Effector memory CD8-positive, alpha-beta T cell (primary cell): ENCODE data around the gene OR6B1.
"Not testable (repeated sequence)": the region's sequence is repeated elsewhere in the genome, so short reads cannot be mapped to it uniquely, and the experiment has no call there.

ENCODE experiments used
- ATAC-seq: fragments of 150-1000 bp; cut with Tn5 transposase; replicated peaks from 2 replicates; pipeline ENCODE4 v1.10.0; 2021; ENCODE audit warnings: mild to moderate bottlenecking, moderate library complexity
- DNase-seq, 3 experiments: peaks; one replicate each; pipeline ENCODE4 v3.0.0; 2021
- H3K27ac Mint-ChIP-seq, 2 donors: one replicate each; pipeline ENCODE4 v1.8.0; 2022; ENCODE audit warnings: mild to moderate bottlenecking in 2 of 2, mixed read lengths in 2 of 2, moderate library complexity in 2 of 2
- H3K27me3 Mint-ChIP-seq, 2 donors: one replicate each; pipeline ENCODE4 v1.8.0; 2022; ENCODE audit warnings: mixed read lengths in 2 of 2
- H3K36me3 Mint-ChIP-seq: one replicate; pipeline ENCODE4 v1.8.0; 2022; ENCODE audit warnings: mild to moderate bottlenecking, moderate library complexity, mixed read lengths; ENCODE audit not compliant: insufficient read depth
- H3K4me1 Mint-ChIP-seq, 2 donors: one replicate each; pipeline ENCODE4 v1.8.0; 2022; ENCODE audit warnings: low read depth in 2 of 2, mixed read lengths in 2 of 2
- H3K4me3 Mint-ChIP-seq, 2 donors: one replicate each; pipeline ENCODE4 v1.8.0; 2022; ENCODE audit warnings: mild to moderate bottlenecking in 2 of 2, mixed read lengths in 2 of 2, moderate library complexity in 2 of 2
- H3K9me3 Mint-ChIP-seq, 2 donors: one replicate each; pipeline ENCODE4 v1.8.0; 2022; ENCODE audit warnings: mixed read lengths in 2 of 2

Gene OR6B1

DNA sequence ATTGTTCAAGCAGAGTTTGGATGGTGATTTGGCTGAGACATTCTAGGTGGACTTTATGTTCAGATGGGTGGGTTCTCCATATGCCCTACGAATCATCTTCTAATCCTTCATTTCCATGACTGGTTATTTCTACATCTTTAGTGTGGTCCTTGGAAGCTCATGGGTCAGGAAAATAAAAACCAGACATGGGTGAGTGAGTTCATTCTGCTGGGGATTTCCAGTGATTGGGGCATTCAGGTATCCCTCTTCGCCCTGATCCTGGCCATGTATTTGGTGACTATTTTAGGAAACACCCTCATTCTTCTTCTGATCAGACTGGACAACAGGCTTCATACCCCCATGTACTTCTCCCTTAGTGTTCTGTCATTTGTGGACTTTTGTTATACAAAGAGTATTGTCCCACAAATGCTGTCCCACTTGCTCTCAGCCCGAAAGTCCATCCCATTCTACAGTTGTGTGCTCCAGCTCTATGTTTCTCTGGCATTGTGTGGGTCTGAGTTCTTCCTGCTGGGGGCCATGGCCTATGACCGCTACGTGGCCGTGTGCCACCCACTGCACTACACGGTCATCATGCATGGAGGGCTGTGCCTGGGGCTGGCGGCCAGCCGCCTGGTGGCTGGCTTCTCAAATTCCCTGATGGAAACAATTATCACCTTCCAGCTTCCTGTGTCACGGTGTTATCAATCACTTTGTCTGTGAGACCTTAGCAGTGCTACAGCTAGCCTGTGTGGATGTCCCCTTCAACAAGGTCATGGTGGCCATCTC lies 19.2 kb upstream of the OR6B1 start:
- no peaks in the 10 kb centered on the region for H3K9me3 Mint-ChIP-seq
- no peak overlapping the region for H3K4me3 Mint-ChIP-seq
- H3K36me3 Mint-ChIP-seq, result no peaks in the 10 kb centered on the region
- H3K4me1 Mint-ChIP-seq, result no peaks in the 10 kb centered on the region
- DNase-seq (no peak), ATAC-seq (no peak)
- no peak overlapping the region for H3K27ac Mint-ChIP-seq
- peaks cover 8 to 12% of the 10 kb centered on the region in 2 donors for H3K27me3 Mint-ChIP-seq

DNA sequence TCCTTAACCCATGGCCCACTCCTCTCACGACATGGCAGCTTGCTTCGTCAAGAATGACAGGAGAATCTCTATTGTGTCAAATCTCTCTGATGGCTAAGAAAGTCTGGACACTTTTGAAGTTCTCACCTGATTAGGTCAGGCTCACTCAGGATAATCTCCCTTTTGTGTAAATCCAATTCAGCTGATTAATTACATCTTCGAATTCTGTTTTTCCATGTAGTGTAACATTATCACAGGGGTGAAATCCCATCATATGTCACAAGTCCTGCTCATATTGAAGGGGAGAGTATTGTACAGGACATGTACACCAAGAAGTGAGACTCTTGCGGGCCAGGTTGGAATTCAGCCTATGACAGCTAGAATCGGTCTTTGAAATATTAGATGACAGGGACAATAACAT lies 16.2 kb upstream of the OR6B1 start:
- Mint-ChIP-seq H3K27ac (no peak overlapping the region), H3K9me3 (no peaks in the 10 kb centered on the region), H3K36me3 (no peaks in the 10 kb centered on the region), H3K4me3 (no peak overlapping the region), H3K27me3 (peaks cover 8 to 12% of the 10 kb centered on the region in 2 donors), H3K4me1 (peaks cover 2 to 8% of the 10 kb centered on the region in 2 donors)
- ATAC-seq (no peak), DNase-seq (no peak)

DNA sequence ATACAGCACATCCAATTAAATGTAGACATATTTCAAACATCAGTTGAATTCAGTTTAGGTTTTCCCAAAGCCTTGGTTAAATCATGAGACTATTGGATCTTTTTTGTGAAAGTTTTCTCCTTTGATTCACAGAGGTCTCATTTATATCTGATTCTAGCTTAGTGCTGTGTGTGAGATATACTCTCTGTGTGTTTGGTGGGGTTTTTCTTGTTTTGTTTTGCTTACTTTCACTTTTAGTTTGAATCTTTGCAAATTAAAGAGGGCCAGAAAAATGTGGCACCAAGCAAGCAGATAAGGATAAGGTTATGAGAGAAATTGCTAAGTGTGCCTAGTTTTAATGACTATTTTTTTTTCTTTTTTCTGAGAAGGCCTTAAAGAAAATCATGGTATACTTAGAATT lies 12.6 kb upstream of the OR6B1 start:
- no peak for DNase-seq
- Mint-ChIP-seq H3K36me3 (no peaks in the 10 kb centered on the region), H3K4me1 (peaks cover 2 to 8% of the 10 kb centered on the region in 2 donors), H3K27me3 (peaks cover 6 to 9% of the 10 kb centered on the region in 2 donors), H3K27ac (no peak overlapping the region), H3K9me3 (peaks cover 4 to 11% of the 10 kb centered on the region in 2 donors), H3K4me3 (peak overlapping the region; percentile 8 to 26)
- no peak for ATAC-seq

DNA sequence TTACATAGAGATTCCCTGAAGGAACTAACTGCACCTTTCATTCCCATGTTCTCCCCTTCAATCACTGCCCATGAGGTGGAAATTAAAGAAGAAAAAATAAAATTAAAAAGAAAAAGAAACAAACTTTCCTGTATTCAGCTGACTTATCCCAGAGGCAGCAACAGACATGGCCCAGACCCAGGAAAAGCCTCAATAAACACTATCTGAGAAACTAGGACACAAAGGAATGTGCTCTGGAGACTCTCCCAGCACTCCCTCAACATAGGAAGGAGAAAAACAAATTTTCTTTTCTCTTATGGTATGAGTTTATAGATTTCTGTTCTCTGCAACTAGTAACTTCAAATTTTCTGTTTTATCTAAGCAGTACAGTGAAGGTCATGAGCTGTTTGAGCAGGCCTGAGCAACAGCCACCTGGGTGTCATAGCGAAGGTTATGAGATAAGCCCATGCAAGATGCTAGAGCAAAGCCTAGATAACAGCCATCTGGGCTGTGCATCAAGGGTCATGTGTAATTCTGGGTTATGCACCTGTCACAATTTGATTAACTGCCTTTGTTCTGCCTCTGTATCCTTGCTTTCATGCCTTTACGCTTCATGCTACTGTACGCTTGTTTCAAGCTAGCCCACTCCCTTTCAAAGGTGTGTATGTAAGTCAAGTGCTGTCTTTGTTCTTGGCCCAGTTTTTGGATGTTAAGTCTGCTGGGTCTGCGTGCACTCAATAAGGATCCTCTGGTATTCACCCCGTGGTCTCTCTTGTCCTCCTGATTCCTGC lies 11.0 kb upstream of the OR6B1 start:
- Mint-ChIP-seq H3K36me3 (no peaks in the 10 kb centered on the region), H3K4me1 (peaks cover 2 to 8% of the 10 kb centered on the region in 2 donors), H3K27ac (no peak overlapping the region), H3K9me3 (peaks cover 4 to 11% of the 10 kb centered on the region in 2 donors), H3K4me3 (no peak overlapping the region), H3K27me3 (peaks cover 9 to 10% of the 10 kb centered on the region in 2 donors)
- no peak for DNase-seq
- no peak for ATAC-seq

DNA sequence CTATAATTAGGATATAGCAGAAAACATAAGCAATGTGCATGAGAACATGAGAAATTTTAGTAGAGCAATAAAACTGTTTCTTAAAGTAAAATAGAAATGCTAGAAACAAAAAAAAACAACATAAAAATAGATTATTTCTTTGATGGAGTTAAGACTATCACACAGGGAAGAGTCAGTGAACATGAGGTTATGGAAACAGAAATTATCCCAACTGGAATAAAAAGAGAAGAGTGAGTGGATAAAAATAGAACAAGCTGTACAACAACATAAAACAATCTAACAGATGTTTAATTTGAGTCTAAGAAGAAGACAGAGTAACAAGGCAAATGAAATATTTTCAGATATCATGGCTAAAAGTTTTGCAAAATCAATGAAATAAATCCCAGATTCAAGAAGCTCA lies 7.5 kb upstream of the OR6B1 start:
- Mint-ChIP-seq H3K4me1 (peaks cover 0 to under 1% of the 10 kb centered on the region in 2 donors), H3K9me3 (peaks cover 4 to 11% of the 10 kb centered on the region in 2 donors), H3K27me3 (peaks cover 9 to 15% of the 10 kb centered on the region in 2 donors), H3K36me3 (no peaks in the 10 kb centered on the region), H3K4me3 (no peak overlapping the region), H3K27ac (no peak overlapping the region)
- ATAC-seq (no peak), DNase-seq (no peak)

DNA sequence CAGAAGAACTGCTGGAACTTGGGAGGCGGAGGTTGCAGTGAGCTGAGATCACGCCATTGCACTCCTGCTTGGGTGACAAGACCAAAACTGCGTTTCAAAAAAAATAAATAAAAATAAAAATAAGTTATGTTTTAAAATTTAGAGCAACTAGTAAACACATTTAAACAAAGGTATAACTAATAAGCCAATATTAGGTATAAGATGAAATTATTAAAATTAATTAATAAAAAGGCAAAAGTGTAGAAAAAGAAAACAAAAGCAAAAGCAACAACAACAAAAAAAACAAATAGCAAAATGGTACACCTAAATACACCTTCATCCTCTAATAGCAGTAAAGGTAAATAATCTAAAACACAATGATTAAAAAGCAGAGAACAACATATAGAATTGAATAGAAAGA lies 6.2 kb upstream of the OR6B1 start:
- H3K4me3 Mint-ChIP-seq, result no peak overlapping the region
- H3K4me1 Mint-ChIP-seq, result no peaks in the 10 kb centered on the region
- H3K27ac Mint-ChIP-seq, result no peak overlapping the region
- H3K36me3 Mint-ChIP-seq, result no peaks in the 10 kb centered on the region
- peaks cover 4 to 11% of the 10 kb centered on the region in 2 donors for H3K9me3 Mint-ChIP-seq
- no peak for ATAC-seq
- H3K27me3 Mint-ChIP-seq, result peaks cover 9 to 15% of the 10 kb centered on the region in 2 donors
- no peak for DNase-seq

DNA sequence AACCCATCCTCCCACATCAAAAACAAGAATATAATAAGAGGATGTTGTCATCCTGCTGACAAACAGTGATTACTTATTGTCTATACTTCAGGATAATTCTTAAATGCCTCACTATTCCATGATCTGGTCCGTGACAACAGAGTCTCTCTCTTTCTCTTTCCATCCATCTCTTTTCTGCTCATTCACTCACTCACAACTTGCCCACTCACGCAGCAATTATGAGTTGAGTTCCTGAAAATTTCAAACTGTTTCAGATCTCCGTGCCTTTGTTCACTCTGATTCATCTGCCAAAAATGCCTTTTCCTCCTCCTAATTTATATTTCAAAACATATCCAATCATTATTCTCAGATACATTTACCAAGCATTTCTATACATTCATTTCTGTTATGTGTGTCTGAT lies 1.4 kb downstream of the OR6B1 start:
- no peaks in the 10 kb centered on the region for H3K4me1 Mint-ChIP-seq

DNA sequence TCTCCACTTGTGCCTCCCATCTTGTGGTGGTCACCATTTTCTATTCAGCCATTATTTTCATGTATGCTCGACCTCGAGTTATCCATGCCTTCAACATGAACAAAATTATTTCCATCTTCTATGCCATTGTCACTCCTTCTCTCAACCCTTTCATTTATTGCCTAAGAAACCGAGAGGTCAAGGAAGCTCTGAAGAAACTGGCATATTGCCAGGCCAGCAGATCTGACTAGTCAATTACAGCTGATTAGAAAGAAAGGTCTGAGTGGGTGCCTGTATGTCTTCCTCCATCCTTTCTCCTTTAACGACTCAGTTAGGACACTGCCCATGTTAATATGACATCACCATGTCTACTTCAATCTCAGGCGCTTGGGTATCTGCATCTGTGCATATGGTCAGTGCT lies 4.6 kb downstream of the OR6B1 start:
- Mint-ChIP-seq H3K27ac (no peak overlapping the region), H3K27me3 (peaks cover 30 to 40% of the 10 kb centered on the region in 2 donors), H3K4me1 (no peaks in the 10 kb centered on the region), H3K4me3 (no peak overlapping the region), H3K36me3 (no peaks in the 10 kb centered on the region), H3K9me3 (peaks cover 4 to 7% of the 10 kb centered on the region in 2 donors)
- DNase-seq (no peak), ATAC-seq (no peak)

More for the DNA sequence above, 1.4 kb downstream of the OR6B1 start:
- Mint-ChIP-seq H3K27ac (no peak overlapping the region), H3K27me3 (peaks cover 16 to 19% of the 10 kb centered on the region in 2 donors), H3K9me3 (no peaks in the 10 kb centered on the region), H3K4me3 (no peak overlapping the region), H3K36me3 (no peaks in the 10 kb centered on the region)
- ATAC-seq (no peak), DNase-seq (no peak)

DNA sequence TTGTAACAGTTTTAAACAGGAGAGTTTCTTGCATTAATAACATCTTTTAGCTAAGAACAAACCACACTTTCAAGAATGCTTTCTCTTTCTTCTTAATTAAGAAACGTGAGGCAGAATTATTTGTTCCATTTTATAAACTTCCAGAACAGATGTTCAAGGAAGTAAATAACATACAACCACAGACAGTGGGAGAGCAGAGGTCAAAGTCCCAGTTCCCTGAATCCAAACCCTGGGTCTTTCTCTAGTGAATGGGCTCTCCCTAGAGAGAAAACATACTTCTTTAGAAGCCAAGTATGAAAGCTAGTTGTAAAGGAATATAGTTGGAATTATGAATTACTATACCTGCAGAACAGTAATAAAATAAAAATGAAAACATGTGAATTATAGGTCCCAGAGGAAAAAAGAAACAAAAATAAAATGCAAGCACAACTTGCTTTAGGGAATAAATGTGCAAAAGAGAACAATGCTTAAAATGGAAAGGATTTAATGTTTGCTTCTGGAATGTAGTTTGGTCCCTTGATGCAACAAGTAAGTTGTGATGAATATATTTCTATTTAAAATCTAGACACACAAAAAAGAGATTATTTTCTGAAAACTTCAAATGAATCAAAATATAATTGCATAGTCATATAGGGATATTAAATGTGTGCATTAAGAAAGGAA lies 6.0 kb downstream of the OR6B1 start:
- H3K27me3 Mint-ChIP-seq, result peaks cover 35 to 44% of the 10 kb centered on the region in 2 donors
- no peak overlapping the region for H3K4me3 Mint-ChIP-seq
- H3K27ac Mint-ChIP-seq, result no peak overlapping the region
- H3K36me3 Mint-ChIP-seq, result no peaks in the 10 kb centered on the region
- peaks cover 8 to 13% of the 10 kb centered on the region in 2 donors for H3K9me3 Mint-ChIP-seq
- DNase-seq (no peak), ATAC-seq (no peak)
- no peaks in the 10 kb centered on the region for H3K4me1 Mint-ChIP-seq

DNA sequence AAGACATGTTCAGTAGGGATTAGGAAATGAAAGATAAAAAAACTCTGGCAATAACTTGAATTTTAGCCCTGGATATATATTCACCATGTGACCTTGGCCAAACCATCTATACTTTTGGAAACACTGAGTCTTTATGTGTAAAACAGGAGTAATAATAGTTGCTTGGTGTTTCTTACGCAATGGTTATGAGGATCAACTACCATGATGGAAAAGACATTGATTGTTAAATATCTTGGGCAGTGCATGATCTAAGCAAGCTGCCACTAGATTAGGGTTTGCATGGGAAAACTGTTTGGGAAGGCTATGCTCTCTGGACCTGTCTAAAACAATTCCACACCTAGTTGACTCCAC lies 6.5 kb downstream of the OR6B1 start:
- Mint-ChIP-seq H3K36me3 (no peaks in the 10 kb centered on the region), H3K27me3 (peaks cover 39 to 49% of the 10 kb centered on the region in 2 donors), H3K4me1 (no peaks in the 10 kb centered on the region), H3K27ac (no peak overlapping the region), H3K9me3 (peaks cover 8 to 13% of the 10 kb centered on the region in 2 donors), H3K4me3 (no peak overlapping the region)
- ATAC-seq (no peak), DNase-seq (no peak)

DNA sequence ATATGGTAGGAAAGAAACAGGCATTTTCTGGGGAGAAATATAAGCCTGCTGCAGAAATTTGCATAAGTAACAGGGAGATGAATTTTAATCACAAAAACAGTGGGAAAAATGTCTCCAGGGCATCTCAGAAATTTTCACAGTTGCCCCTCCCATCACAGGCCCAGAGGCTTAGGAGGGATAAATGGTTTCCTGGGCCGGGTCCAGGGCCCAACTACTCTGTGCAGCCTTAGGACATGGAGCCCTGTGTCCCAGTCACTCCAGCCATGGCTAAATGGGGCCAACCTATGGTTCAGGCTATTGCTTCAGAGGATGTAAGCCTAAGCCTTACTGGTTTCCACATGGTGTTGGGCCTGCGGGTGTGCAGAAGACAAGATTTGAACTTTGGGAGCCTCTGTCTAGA lies 9.2 kb downstream of the OR6B1 start:
- no peak for ATAC-seq
- peaks cover 8 to 13% of the 10 kb centered on the region in 2 donors for H3K9me3 Mint-ChIP-seq
- H3K36me3 Mint-ChIP-seq, result no peaks in the 10 kb centered on the region
- peaks cover 48 to 56% of the 10 kb centered on the region in 2 donors for H3K27me3 Mint-ChIP-seq
- no peaks in the 10 kb centered on the region for H3K4me1 Mint-ChIP-seq
- no peak for DNase-seq
- no peak overlapping the region for H3K27ac Mint-ChIP-seq
- H3K4me3 Mint-ChIP-seq, result no peak overlapping the region

DNA sequence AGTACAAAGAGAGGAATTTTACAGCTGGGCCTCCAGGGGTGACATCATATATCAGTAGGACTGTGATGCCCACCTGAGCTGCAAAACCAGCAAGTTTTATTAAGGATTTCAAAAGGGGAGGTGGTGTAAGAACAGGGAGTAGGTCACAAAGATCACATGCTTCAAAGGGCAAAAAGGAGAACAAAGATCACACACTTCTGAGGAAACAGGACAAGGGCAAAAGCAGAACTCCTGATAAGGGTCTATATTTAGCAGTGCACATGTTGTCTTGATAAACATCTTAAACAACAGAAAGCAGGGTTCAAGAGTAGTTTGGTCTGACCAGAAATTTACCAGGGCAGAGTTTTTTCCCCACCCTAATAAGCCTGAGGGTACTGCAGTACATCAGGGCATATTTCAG lies 9.9 kb downstream of the OR6B1 start:
- H3K4me3 Mint-ChIP-seq, H3K27ac Mint-ChIP-seq, H3K36me3 Mint-ChIP-seq, DNase-seq, H3K4me1 Mint-ChIP-seq, ATAC-seq: not testable (repeated sequence)
- Mint-ChIP-seq H3K27me3 (peaks cover 47 to 51% of the 10 kb centered on the region in 2 donors), H3K9me3 (peaks cover 8 to 13% of the 10 kb centered on the region in 2 donors)

DNA sequence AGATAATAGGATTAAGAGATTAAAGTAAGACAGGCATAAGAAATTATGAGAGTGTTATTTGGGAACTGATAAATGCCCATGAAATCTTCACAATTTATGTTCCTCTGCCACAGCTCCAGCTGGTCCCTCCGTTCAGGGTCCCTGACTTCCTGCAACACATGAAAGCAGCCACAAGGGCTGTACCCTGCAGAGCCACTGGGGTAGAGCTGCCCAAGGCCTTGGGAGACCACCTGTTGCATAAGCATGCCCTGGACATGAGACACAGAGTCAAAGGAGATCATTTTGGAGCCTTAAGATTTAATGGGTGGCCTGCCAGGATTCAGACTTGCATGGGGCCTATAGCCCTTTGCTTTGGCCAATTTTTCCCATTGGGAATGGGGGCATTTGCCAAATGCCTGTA lies 10.7 kb downstream of the OR6B1 start:
- Mint-ChIP-seq H3K27me3 (peaks cover 49 to 57% of the 10 kb centered on the region in 2 donors), H3K9me3 (peaks cover 8 to 13% of the 10 kb centered on the region in 2 donors)
- ATAC-seq, DNase-seq, H3K4me3 Mint-ChIP-seq, H3K27ac Mint-ChIP-seq, H3K36me3 Mint-ChIP-seq, H3K4me1 Mint-ChIP-seq: not testable (repeated sequence)
